ENCODE measurements around the gene FXYD4. TPM values are rescaled to one million over a fixed set of nuclear protein-coding genes. Genes with fewer than 3 reads are reported as not detected.

The FXYD4 gene
- total and polyA plus RNA-seq, 4 donors: 0.65 to 3.9 (median 2.9) TPM; not detected in 1

- WGBS, 2 donors: 72 to 84% methylated on average over 3 of the region's 3 CpGs
Observed at GRCh38 chr10:43393606-43394360, 22.3 kb downstream of the FXYD4 start.

GRCh38 chr10:43394868-43395267, 23.4 kb downstream of the FXYD4 start:
- 85% methylated on average over 6 of the region's 6 CpGs for WGBS, 2 donors
- DNase-seq (no peak), ATAC-seq (ENCODE audit: insufficient read depth, low FRiP score) (no peak)
- no peak overlapping the region for H3K4me3 ChIP-seq
- no peak for TF ChIP-seq CTCF (IDR thresholded peaks at IDR 0.05; ENCODE audit: control extremely low read depth, extremely low read depth)
- no peaks in the 10 kb centered on the region for H3K27me3 ChIP-seq (ENCODE audit: control insufficient read depth in 3 of 3, insufficient read depth in 3 of 3, low read length in 2 of 3)
- peak overlapping the region in 1 of 2 donors; percentile 62 for H3K9ac ChIP-seq (ENCODE audit: insufficient read depth in 1 of 2, low read length in 2 of 2)
- peaks cover 22 to 47% (median 32%) of the 10 kb centered on the region in 4 donors for H3K36me3 ChIP-seq (ENCODE audit: control insufficient read depth in 4 of 4, insufficient read depth in 4 of 4, low read length in 4 of 4)
- H3K9me3 ChIP-seq (ENCODE audit: control insufficient read depth in 4 of 4, insufficient read depth in 3 of 4, low read length in 3 of 4): no peaks in the 10 kb centered on the region
- H3K27ac ChIP-seq (ENCODE audit: low read depth in 1 of 2, low read length in 1 of 2): no peak overlapping the region
- H3K4me1 ChIP-seq (ENCODE audit: control insufficient read depth in 5 of 5, insufficient read depth in 5 of 5, low read length in 5 of 5): peaks cover 0 to 23% (median 10%) of the 10 kb centered on the region in 5 donors

More at GRCh38 chr10:43393606-43394360, 22.3 kb downstream of the FXYD4 start:
- Histone ChIP-seq H3K27me3 (ENCODE audit: control insufficient read depth in 3 of 3, insufficient read depth in 3 of 3, low read length in 2 of 3) (no peaks in the 10 kb centered on the region), H3K36me3 (ENCODE audit: control insufficient read depth in 4 of 4, insufficient read depth in 4 of 4, low read length in 4 of 4) (peaks cover 24 to 47% (median 32%) of the 10 kb centered on the region in 4 donors), H3K4me1 (ENCODE audit: control insufficient read depth in 5 of 5, insufficient read depth in 5 of 5, low read length in 5 of 5) (peaks cover 0 to 23% (median 6%) of the 10 kb centered on the region in 5 donors), H3K9ac (ENCODE audit: insufficient read depth in 1 of 2, low read length in 2 of 2) (peak overlapping the region in 1 of 2 donors; percentile 3), H3K4me3 (no peak overlapping the region), H3K9me3 (ENCODE audit: control insufficient read depth in 4 of 4, insufficient read depth in 3 of 4, low read length in 3 of 4) (no peaks in the 10 kb centered on the region), H3K27ac (ENCODE audit: low read depth in 1 of 2, low read length in 1 of 2) (peak overlapping the region in 1 of 2 donors; percentile 8)
- no peak for ATAC-seq (ENCODE audit: insufficient read depth, low FRiP score)
- TF ChIP-seq CTCF (IDR thresholded peaks at IDR 0.05; ENCODE audit: control extremely low read depth, extremely low read depth): no peak
- no peak for DNase-seq

GRCh38 chr10:43395571-43396060, 24.2 kb downstream of the FXYD4 start:
- DNase-seq: peak in 1 of 3 donors; percentile 36
- peak overlapping the region in 1 of 2 donors; percentile 62 for H3K9ac ChIP-seq (ENCODE audit: insufficient read depth in 1 of 2, low read length in 2 of 2)
- no peak for TF ChIP-seq CTCF (IDR thresholded peaks at IDR 0.05; ENCODE audit: control extremely low read depth, extremely low read depth)
- ATAC-seq (ENCODE audit: insufficient read depth, low FRiP score): no peak
- H3K4me3 ChIP-seq: peak overlapping the region; percentile 47
- H3K27ac ChIP-seq (ENCODE audit: low read depth in 1 of 2, low read length in 1 of 2): peak overlapping the region; percentile 77 to 94
- peaks cover 18 to 40% (median 28%) of the 10 kb centered on the region in 4 donors for H3K36me3 ChIP-seq (ENCODE audit: control insufficient read depth in 4 of 4, insufficient read depth in 4 of 4, low read length in 4 of 4)
- H3K4me1 ChIP-seq (ENCODE audit: control insufficient read depth in 5 of 5, insufficient read depth in 5 of 5, low read length in 5 of 5): peaks cover 0 to 23% (median 10%) of the 10 kb centered on the region in 5 donors
- H3K27me3 ChIP-seq (ENCODE audit: control insufficient read depth in 3 of 3, insufficient read depth in 3 of 3, low read length in 2 of 3): no peaks in the 10 kb centered on the region
- no peaks in the 10 kb centered on the region for H3K9me3 ChIP-seq (ENCODE audit: control insufficient read depth in 4 of 4, insufficient read depth in 3 of 4, low read length in 3 of 4)
- WGBS, 2 donors: 23 to 57% methylated on average over 18 of the region's 18 CpGs

All from lung (tissue), 12 donors.